Measurements from ENCODE around the gene YWHAB.
A peak's percentile ranks its signal among the peaks of the same experiment; 100 is the strongest.

Gene YWHAB

DNA sequence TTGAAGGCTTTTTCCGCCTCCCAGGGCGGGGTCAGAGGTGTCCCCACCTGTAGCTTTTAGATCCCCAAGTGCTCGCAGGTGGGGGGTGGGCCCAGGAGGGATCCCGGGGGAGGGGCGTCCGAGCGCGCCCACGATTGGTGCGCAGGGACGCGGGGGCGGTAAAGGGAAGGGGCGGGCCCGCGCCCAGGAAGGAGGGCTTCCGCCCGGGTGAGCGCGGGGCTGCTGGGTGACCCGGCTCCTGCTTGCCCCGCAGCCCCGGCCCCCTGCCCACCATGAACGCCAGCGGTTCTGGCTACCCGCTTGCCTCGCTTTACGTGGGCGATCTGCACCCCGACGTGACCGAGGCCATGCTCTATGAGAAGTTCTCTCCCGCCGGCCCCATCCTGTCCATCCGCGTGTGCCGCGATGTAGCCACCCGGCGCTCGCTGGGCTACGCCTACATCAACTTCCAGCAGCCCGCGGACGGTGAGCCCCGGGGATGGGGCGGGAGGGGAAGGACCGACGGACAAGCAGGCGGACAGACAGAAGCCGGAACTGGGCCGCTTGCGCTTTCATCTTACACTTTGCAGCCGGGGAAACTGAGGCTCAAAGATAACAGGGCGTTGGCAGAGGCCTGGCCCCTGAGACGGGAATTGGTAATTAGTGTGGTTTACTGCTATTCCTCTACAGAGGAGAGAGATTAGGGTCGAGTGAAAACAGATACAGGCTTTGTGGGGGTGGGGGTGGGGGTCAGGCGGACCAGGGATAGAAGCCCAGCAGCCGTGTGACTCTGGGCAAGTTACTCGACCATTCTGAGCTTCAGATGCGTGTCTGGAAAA lies 24.6 kb downstream of the YWHAB start, which contains the start of gene PABPC1L:
PABPC1L (plus strand) TSS at position 189 of the 818 bp plus-strand sequence; CDS start at position 273, 84 bp downstream.
- Histone ChIP-seq H3K9me2 (replicated peaks; ENCODE audit: insufficient read depth, low read length) (no peaks in the 10 kb centered on the region), H3K4me3 (ENCODE audit: insufficient read depth, low read length, poor library complexity, severe bottlenecking) (peak within 1 kb of the TSS; percentile 68), H3K27ac (ENCODE audit: low read depth, low read length) (peak within 1 kb of the TSS; percentile 48), H3K27me3 (ENCODE audit: low read length) (no peaks in the 10 kb centered on the region), H3K9ac (ENCODE audit: low read length) (peak within 1 kb of the TSS; percentile 73), H2AFZ (ENCODE audit: low read depth, low read length, severe bottlenecking) (peak within 1 kb of the TSS; percentile 96), H3K9me3 (ENCODE audit: insufficient read depth, low read length) (no peaks in the 10 kb centered on the region), H3K36me3 (ENCODE audit: low read length) (peaks cover 16% of the 10 kb centered on the region), H3K79me2 (ENCODE audit: insufficient read depth, low read length) (peaks cover 7% of the 10 kb centered on the region; the same call in 1 of the 2 replicates), H4K20me1 (ENCODE audit: low read depth, low read length) (no peaks in the 10 kb centered on the region), H3F3A (ENCODE audit: insufficient read depth) (peaks cover 38% of the 10 kb centered on the region), H3K4me2 (ENCODE audit: low read depth, low read length, poor library complexity, severe bottlenecking) (peak within 1 kb of the TSS; percentile 82)
- TF ChIP-seq, protein P1, sequence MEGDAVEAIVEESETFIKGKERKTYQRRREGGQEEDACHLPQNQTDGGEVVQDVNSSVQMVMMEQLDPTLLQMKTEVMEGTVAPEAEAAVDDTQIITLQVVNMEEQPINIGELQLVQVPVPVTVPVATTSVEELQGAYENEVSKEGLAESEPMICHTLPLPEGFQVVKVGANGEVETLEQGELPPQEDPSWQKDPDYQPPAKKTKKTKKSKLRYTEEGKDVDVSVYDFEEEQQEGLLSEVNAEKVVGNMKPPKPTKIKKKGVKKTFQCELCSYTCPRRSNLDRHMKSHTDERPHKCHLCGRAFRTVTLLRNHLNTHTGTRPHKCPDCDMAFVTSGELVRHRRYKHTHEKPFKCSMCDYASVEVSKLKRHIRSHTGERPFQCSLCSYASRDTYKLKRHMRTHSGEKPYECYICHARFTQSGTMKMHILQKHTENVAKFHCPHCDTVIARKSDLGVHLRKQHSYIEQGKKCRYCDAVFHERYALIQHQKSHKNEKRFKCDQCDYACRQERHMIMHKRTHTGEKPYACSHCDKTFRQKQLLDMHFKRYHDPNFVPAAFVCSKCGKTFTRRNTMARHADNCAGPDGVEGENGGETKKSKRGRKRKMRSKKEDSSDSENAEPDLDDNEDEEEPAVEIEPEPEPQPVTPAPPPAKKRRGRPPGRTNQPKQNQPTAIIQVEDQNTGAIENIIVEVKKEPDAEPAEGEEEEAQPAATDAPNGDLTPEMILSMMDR (IDR thresholded peaks at IDR 0.05; ENCODE audit: insufficient read depth, low read length, poor library complexity, severe bottlenecking) = no peak
- TF ChIP-seq EZH2phosphoT487 (conservative IDR thresholded peaks at IDR 0.05; ENCODE audit: low read length) = no peak

DNA sequence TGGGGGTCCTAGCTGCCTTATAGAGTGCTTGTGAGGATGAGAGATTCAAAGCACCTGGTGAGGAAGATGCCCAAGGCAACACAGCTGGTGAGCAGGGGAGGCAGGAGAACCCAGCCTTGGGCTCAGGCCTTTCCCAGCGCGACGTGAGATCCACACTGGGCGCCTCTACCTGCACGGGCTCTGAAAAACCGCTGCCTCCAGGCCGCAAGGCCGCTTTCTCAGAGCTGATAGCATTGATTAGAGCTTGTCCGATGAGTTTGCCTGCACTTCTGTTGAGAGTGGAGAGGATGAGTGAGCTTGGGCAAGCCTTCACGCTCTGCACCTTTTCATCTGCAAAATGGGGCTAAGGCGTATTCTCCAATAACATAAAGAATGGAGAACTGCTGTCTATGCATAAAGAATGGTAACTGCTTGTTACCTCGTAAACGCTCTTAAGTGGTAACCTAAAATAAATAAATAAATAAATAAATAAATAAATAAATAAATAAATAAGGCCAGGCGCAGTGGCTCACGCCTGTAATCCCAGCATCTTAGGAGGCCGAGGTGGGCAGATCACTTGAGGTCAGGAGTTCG lies 25.3 kb downstream of the YWHAB start:
- no peaks in the 10 kb centered on the region for H4K20me1 ChIP-seq (ENCODE audit: low read depth, low read length)
- H3K9ac ChIP-seq (ENCODE audit: low read length) = peak overlapping the region; percentile 73
- peaks cover 7% of the 10 kb centered on the region; the same call in 1 of the 2 replicates for H3K79me2 ChIP-seq (ENCODE audit: insufficient read depth, low read length)
- H3K4me3 ChIP-seq (ENCODE audit: insufficient read depth, low read length, poor library complexity, severe bottlenecking) = peak overlapping the region; percentile 68
- H3F3A ChIP-seq (ENCODE audit: insufficient read depth) = peaks cover 36% of the 10 kb centered on the region
- peaks cover 13% of the 10 kb centered on the region; the same call in 1 of the 2 replicates for H3K36me3 ChIP-seq (ENCODE audit: low read length)
- H3K4me2 ChIP-seq (ENCODE audit: low read depth, low read length, poor library complexity, severe bottlenecking) = peak overlapping the region; percentile 82
- no peaks in the 10 kb centered on the region for H3K27me3 ChIP-seq (ENCODE audit: low read length)
- no peak overlapping the region for H2AFZ ChIP-seq (ENCODE audit: low read depth, low read length, severe bottlenecking)
- peak overlapping the region; percentile 48 for H3K27ac ChIP-seq (ENCODE audit: low read depth, low read length)
- H3K9me3 ChIP-seq (ENCODE audit: insufficient read depth, low read length) = no peaks in the 10 kb centered on the region
- TF ChIP-seq, protein P1 (IDR thresholded peaks at IDR 0.05; ENCODE audit: insufficient read depth, low read length, poor library complexity, severe bottlenecking) = no peak
- TF ChIP-seq EZH2phosphoT487 (conservative IDR thresholded peaks at IDR 0.05; ENCODE audit: low read length) = no peak
- no peaks in the 10 kb centered on the region for H3K9me2 ChIP-seq (replicated peaks; ENCODE audit: insufficient read depth, low read length)

DNA sequence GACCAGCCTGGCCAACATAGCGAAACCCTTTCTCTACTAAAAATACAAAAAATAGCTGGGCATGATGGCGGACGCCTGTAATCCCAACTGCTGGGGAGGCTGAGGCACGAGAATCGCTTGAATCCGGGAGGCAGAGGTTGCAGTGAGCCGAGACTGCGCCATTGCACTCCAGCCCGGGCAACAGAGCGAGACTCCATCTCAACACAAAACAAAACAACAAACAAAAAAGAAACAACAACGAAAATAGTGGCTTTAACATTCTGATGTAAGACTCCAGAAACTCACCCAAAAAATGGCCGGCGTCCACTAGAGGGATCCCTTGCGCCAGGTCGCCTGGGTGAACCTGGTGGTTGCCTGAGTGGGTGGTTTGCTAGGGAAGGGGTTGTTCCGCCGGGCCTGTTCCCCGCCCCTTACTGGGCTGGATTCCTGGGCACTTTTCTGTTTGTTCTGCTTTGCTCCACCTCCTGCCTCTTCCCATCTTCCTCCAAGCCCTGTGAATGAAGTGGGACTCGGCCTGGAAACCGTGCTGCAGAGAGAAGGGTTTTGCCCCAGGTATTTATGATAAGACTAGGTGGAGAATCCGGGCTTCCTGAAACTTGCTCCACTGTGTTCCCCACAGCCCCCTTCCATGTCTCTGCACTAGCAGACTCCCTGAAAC lies 25.9 kb downstream of the YWHAB start:
- H2AFZ ChIP-seq (ENCODE audit: low read depth, low read length, severe bottlenecking) = peak overlapping the region; percentile 73
- peaks cover 7% of the 10 kb centered on the region; the same call in 1 of the 2 replicates for H3K36me3 ChIP-seq (ENCODE audit: low read length)
- no peaks in the 10 kb centered on the region for H3K27me3 ChIP-seq (ENCODE audit: low read length)
- H3K9me3 ChIP-seq (ENCODE audit: insufficient read depth, low read length) = no peaks in the 10 kb centered on the region
- peak overlapping the region; percentile 45 for H3K4me3 ChIP-seq (ENCODE audit: insufficient read depth, low read length, poor library complexity, severe bottlenecking)
- H4K20me1 ChIP-seq (ENCODE audit: low read depth, low read length) = no peaks in the 10 kb centered on the region
- H3K79me2 ChIP-seq (ENCODE audit: insufficient read depth, low read length) = peaks cover 7% of the 10 kb centered on the region; the same call in 1 of the 2 replicates
- peak overlapping the region; percentile 48 for H3K27ac ChIP-seq (ENCODE audit: low read depth, low read length)
- H3F3A ChIP-seq (ENCODE audit: insufficient read depth) = peaks cover 32% of the 10 kb centered on the region
- H3K9ac ChIP-seq (ENCODE audit: low read length) = peak overlapping the region; percentile 39; the same call in 1 of the 2 replicates
- TF ChIP-seq, protein P1 (IDR thresholded peaks at IDR 0.05; ENCODE audit: insufficient read depth, low read length, poor library complexity, severe bottlenecking) = peak; percentile 39
- no peak for TF ChIP-seq EZH2phosphoT487 (conservative IDR thresholded peaks at IDR 0.05; ENCODE audit: low read length)
- no peaks in the 10 kb centered on the region for H3K9me2 ChIP-seq (replicated peaks; ENCODE audit: insufficient read depth, low read length)
- H3K4me2 ChIP-seq (ENCODE audit: low read depth, low read length, poor library complexity, severe bottlenecking) = peak overlapping the region; percentile 82

Measured in SU-DHL-6 (cell line).